ENCODE data around the gene RALGAPA1.

Gene RALGAPA1

DNA sequence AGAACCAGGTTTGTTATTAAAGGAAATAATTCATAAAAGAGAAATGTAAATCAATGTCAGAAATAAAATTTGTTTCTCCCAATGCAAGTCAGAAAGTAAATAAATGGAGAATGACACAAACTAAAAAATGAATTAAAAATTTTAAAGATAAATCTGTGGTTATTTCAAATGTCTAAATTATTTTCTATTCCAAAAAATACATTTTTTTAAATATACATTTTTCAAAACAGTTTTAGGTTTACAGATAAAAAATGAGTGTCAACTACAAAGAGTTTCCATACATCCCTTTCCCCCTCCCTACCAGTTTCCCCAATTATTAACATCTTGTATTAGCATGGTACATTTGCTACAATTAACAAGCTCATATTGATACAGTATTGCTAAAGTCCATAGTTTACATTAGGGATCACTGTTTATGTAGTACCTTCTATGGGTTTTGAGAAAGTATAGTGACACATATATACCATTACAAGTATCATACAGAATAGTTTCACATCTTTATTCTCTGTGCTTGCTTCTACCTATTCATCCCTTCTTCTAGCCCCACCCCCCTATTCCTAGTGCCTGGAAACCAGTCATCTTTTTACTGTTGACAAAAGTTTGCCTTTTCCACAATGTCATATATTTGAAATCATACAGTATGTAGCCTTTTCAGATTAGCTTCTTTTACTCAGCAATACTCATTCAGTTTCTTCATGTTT, 104.2 kb downstream of the RALGAPA1 start:
- in situ Hi-C loops (cut with MboI; ENCODE audit: low sequenced_read_pairs): no loop called here

DNA sequence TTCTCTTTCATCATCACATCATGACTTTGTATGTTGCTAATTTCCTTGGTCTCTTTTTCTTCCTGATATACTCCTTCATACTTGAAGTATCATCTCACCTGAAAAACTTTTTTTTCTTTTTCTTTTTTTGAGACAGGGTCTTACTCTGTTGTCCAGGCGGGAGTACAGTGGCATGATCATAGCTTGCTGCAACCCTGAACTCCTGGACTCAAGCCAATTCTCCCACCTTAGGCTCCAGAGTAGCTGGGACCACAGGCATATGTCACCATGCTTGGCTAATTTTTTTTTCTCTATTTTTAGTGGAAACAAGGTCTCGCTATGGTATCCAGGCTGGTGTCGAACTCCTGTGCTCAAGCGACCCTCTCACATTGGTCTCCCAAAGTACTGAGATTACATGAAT, 107.6 kb downstream of the RALGAPA1 start:
- in situ Hi-C loops (cut with MboI; ENCODE audit: low sequenced_read_pairs): no loop called here

DNA sequence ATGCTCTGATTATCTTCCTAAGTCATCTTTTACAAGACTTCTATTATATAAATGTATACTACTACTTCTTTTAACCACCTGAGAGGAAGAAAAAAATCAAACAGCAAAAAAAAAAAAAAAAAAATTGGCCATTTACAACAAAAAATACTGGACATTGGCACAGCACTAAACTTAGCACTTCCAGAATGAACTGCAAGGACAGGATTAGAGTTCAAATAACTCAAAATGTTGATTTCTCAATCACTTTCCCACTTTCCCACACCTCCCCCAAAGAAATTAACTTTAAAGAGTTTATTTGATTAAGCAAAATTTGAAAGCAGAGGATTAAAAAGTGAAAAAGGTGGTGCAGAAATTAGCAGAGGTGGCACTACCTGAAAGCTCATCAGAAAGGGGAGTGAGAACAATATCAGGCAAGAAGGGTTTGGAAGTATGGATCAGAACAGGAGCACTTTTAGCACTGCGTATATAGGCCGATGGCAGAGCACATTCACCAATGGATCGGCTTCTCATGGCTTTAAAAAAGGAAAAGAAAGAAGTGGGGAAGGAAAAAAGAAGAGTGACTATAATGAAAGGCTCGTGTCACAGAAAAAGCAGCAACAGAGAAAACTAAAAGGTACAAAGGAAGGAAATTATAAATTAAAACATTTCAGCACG, 109.2 kb downstream of the RALGAPA1 start:
- in situ Hi-C loops (cut with MboI; ENCODE audit: low sequenced_read_pairs): loop anchor here (25.0 kb wide), 1 partner anchor 263 kb away; no protein-coding TSS in a partner anchor

DNA sequence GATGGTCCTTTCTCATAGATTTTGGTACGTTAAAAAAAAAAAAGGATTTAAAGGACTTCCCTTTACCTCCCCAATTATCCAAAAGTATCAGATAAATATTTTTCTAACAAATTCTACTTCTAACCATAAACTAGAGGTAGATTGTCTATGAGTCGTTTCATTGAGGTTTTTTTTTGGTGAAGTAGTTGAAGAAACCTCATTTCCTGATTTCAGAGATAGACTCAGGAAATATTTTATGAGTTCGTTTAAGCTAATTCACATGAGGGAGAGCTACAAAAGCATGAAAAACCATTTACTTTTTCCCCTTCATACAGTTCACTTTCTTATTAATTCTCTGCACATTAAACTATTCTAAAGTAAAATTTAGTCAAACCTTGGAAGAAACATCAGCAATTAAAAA, 112.5 kb downstream of the RALGAPA1 start:
- in situ Hi-C loops (cut with MboI; ENCODE audit: low sequenced_read_pairs): loop anchor here (25.0 kb wide), 1 partner anchor 259 kb away; no protein-coding TSS in a partner anchor

DNA sequence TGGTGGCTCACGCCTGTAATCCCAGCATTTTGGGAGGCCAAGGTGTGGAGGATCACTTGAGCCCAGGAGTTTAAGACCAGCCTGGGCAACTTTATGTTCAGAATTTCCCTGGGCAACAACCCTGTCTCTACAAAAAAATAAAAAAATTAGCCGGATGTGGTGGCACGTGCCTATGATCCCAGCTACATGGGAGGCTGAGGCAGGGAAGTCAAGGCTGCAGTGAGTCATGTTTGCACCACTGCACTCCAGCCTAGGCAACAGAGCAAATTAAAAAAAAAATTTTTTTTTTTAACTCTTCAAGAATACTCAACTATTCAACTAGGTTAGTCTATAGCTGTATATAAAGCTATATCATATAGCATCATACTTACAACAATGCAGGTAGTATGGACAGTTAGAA, 113.0 kb downstream of the RALGAPA1 start:
- in situ Hi-C loops (cut with MboI; ENCODE audit: low sequenced_read_pairs): loop anchor here (25.0 kb wide), 1 partner anchor 259 kb away; no protein-coding TSS in a partner anchor

GRCh38 chr14:35695647-35696046, 113.4 kb downstream of the RALGAPA1 start:
- in situ Hi-C loops (cut with MboI; ENCODE audit: low sequenced_read_pairs): loop anchor here (25.0 kb wide), 1 partner anchor 258 kb away; no protein-coding TSS in a partner anchor

- in situ Hi-C loops (cut with MboI; ENCODE audit: low sequenced_read_pairs): loop anchor here (25.0 kb wide), 1 partner anchor 258 kb away; no protein-coding TSS in a partner anchor
Measured at GRCh38 chr14:35695072-35695471, 114.0 kb downstream of the RALGAPA1 start.

DNA sequence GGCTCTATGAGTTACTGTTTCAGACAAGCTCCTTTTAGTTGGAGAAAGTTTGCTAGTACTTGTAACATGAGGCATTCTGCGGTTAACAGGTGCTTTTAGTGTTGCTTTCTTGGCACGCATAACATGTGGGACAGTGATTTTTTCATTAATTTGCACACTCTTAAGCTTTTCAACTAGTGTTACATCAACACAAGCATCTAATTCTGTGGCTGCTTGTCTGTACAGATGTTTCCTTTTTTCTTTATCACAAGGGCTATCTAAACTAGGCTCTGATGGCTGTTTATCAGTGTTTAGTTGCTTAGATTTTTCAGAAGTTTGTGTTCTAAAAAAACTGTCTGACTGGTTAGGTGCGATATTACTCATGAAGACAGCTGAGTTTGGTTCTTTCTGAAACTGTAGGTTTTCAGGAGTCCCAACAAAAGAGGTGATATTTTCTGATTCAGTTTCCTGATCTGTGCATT, 120.1 kb downstream of the RALGAPA1 start:
- in situ Hi-C loops (cut with MboI; ENCODE audit: low sequenced_read_pairs): loop anchor here (25.0 kb wide), 1 partner anchor 252 kb away; no protein-coding TSS in a partner anchor

DNA sequence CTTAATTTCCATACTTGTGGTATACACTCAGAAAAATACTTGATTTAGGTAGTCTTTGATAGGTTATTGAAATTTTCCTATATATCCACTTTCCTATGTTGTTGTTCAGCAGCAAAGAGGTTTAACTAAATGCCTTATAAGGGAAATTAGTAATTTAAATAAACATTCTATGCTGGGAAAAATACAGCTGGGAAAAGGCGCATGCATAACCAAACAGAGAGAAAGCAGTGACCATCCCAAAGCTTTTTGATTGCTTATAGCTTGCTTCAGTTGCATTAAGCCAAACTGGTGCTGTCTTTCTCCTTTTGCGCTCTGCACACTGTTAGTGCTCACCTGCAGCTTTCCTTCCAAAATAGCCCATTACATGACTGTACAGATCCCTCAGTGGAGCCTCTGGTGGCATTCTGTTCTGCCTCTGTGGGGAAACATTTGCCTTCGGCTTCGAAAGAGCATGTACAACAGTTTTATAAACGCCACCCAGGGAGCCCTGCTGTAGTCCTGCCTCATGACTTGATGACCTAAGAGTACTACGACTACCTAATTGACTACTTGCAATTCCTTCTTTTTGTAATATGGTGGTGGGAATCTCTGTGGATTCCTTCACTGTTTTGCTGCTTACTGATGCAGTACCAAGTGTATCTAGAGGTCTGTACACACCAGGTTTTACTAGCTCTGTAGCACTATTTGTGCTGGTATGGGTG, 120.8 kb downstream of the RALGAPA1 start:
- in situ Hi-C loops (cut with MboI; ENCODE audit: low sequenced_read_pairs): loop anchor here (25.0 kb wide), 1 partner anchor 251 kb away; no protein-coding TSS in a partner anchor

- in situ Hi-C loops (cut with MboI; ENCODE audit: low sequenced_read_pairs): loop anchor here (25.0 kb wide), 1 partner anchor 250 kb away; no protein-coding TSS in a partner anchor
Measured at GRCh38 chr14:35687335-35687939, 121.7 kb downstream of the RALGAPA1 start.

DNA sequence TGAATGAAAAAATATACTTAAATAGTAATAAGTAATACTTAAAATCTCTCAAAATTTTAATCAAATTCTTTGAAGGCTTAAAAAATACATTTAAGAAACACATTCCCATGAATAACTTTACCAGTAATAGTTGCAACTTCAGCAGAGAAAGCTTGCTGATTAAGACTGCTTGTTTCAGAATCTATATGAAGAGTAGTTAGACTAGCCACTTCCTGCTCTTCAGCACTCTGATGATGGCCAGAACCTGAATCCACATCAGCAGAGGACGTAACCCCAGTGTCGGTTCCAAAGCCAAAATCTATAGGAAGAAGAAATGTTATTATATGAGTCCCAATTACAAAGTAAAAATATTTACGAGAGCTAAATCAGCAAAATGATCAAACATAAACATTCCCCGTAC, 125.4 kb downstream of the RALGAPA1 start:
- in situ Hi-C loops (cut with MboI; ENCODE audit: low sequenced_read_pairs): loop anchor here (25.0 kb wide), 1 partner anchor 246 kb away; no protein-coding TSS in a partner anchor

DNA sequence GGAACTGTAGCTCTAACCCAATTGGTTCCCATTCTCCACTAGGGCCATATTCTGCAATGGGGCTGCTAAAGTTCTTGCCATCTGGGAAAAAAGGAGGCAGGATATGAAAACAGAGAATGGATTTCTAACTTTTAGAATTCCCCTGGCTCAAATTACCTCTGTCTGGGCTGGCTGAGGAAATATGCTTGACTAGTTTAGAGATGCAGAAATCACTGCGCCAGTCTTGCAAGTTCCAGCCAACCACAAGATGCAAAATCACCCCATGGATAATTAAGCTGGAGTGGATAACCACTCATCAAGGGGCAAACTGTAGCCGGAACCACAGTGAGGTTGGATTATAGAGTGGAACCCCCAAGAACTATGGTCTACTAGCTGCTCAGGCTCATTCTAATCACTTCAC, 126.3 kb downstream of the RALGAPA1 start:
- in situ Hi-C loops (cut with MboI; ENCODE audit: low sequenced_read_pairs): loop anchor here (25.0 kb wide), 1 partner anchor 246 kb away; no protein-coding TSS in a partner anchor

GRCh38 chr14:35678403-35679028, 130.6 kb downstream of the RALGAPA1 start:
- in situ Hi-C loops (cut with MboI; ENCODE audit: low sequenced_read_pairs): loop anchor here (25.0 kb wide), 1 partner anchor 241 kb away; no protein-coding TSS in a partner anchor

DNA sequence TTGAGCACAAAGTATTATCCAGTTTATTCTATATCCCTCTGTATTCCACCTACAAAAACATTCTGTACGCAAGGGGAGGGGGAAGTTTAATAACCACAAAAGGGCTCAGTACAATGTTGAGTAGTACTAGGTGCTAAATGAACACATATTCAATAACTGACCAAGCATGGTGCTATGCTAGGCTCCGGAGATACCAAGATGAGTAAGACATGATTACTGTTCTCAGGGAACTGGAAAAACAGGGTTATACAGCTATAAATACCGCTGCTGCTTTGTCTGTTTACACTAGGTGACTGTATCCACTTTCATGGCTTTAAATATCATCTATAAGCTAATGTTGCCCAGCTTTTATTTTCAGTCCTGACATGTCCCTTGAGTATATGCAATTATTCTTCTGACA, 139.3 kb downstream of the RALGAPA1 start:
- in situ Hi-C loops (cut with MboI; ENCODE audit: low sequenced_read_pairs): no loop called here

DNA sequence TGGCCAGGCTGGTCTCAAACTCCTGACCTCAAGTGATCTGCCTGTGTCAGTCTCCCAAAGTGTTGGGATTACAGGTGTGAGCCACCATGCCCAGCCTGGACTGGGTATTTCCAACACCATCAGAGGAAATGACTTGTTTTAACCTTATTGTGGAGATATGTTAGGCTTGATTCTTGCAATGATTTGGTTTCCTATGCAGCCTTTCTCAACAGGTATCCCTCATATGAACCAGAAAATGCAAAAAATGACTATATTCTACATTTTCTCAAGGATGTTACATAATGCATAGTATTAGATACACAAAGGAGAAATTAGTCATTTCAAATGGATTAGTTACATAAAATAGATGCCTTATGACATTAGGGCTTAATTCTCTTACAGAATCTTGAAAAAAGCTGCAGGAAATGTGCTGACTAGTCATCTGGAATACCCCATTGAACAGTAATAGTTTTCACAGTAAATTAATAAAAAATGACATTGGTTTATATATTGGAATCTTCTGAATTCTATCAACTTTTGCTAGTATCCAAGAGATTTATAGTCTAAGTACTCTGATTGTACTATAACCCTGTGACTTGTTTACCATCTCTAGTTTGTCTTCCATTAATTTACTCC, 142.6 kb downstream of the RALGAPA1 start:
- in situ Hi-C loops (cut with MboI; ENCODE audit: low sequenced_read_pairs): no loop called here

- in situ Hi-C loops (cut with MboI; ENCODE audit: low sequenced_read_pairs): no loop called here
Measured at GRCh38 chr14:35661875-35662274, 147.2 kb downstream of the RALGAPA1 start.

DNA sequence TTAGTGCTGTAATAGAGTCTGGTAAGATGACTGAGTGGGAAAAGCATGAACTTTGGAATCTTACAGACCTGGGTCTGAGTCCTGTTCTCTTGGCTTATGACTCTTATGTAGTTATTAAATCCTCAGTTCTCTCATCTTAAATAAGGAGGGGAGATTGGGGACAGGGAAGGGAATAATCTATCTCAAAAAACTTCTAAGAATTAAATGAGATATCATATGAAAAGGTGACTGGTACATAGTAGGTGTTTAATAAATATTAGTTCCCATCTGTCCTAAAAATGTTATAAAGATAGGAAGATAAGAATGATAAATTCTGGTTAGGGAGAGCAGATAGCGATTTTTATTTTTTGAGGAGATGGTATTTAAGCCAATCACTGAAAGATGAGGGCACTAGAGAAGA, 156.1 kb downstream of the RALGAPA1 start:
- in situ Hi-C loops (cut with MboI; ENCODE audit: low sequenced_read_pairs): no loop called here

- in situ Hi-C loops (cut with MboI; ENCODE audit: low sequenced_read_pairs): no loop called here
Measured at GRCh38 chr14:35643513-35643912, 165.6 kb downstream of the RALGAPA1 start.

DNA sequence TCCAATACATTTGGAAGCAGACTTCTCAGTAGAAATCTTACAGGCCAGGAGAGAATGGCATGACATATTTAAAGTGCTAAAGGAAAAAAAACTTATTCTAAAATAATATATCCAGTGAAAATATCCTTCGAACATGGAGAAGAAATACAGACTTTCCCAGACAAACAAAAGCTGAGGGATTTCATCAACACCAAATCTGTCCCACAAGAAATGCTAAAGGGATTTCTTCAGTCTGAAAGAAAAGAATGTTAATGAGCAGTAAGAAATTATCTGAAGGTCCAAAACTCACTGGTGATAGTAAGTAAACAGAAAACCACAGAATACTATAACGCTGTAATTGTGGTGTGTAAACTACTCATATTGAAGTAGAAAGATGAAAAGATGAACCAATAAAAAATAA, 171.2 kb downstream of the RALGAPA1 start:
- in situ Hi-C loops (cut with MboI; ENCODE audit: low sequenced_read_pairs): no loop called here

DNA sequence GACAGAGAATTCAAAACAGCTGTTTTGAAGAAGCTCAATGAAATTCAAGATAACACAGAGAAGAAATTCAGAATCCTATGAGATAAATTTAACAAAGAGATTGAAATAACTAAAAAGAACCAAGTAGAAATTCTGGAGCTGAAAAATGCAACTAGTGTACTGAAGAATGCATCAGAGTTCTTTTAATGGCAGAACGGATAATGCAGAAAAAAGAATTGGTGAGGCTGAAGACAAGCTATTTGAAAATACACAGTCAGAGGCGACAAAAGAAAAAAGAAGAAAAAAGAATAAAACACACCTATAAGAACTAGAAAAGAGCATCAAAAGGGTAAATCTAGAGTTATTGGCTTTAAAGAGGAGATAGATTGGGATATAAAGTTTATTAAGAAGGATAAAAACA, 171.8 kb downstream of the RALGAPA1 start:
- in situ Hi-C loops (cut with MboI; ENCODE audit: low sequenced_read_pairs): no loop called here
